ENCODE measurements around the gene UNC5B.

- TF ChIP-seq CTCF (conservative IDR thresholded peaks at IDR 0.05) (no peak), ZFX (IDR thresholded peaks at IDR 0.05) (no peak)
These were observed 99.8 kb downstream of the UNC5B start for GRCh38 chr10:71312220-71312619.
